HG03520 (cell line): Measurements from ENCODE around the gene KRT5.

ENCODE experiments used
- ATAC-seq: cut with Tn5 transposase; IDR thresholded peaks from one replicate; pipeline ENCODE4 v1.9.1; 2021; ENCODE audit warnings: mild to moderate bottlenecking, moderate library complexity; ENCODE audit not compliant: unreplicated experiment

Gene KRT5

DNA sequence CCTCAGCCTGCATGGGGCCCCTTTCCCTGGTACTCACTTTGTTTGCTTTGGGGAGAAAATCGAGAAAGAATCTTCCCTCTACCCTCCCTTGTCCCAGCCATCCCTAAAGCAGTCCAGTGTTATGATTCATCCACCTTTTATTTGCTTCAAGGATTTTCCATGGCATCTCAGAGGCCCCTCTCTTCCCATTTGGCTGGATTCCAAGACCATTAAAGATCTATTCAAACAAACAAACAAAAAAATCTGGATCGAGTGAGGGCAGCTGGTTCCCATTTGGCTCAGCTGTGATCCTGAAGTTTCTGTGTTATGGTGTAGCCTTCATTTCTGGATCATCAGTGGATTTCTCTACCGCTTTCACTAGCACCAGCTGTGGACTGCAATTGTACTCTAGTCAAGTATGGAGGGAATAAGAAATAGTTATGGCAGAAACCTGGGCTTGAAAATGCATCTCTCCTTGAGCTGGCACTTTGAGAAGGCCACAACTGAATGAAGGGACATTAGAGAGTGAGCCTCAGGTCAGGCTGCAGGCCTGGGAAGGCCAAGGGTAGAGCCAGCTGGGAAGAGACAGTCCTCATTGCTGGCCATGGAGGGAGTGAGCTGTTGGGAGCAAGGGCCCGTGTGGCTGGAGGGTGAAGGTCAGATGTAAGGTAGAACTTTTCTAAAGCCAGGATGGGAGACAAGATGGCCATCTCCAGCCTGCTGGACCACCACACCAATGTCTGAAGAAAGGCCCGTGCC lies 19.1 kb upstream of the KRT5 start:
- ATAC-seq = no peak

DNA sequence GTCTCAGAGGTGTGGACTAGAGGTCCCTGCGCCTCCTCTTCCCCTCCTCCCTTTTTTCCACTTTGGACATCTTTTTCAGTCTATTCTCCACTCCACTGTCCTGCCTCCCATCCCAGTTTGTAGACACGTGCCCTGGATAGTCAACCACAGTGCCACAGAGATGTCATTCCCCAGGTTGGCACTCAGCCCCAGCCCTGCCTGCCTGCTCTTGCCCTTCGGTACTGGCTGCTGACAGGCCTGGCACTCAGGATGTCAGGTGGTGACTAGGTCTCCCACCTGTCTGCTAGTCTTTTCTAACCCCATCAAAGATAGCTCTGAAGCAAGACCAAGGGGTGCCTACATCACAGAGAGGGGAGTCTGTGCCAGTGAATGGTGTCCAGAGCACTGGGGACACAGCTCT lies 16.9 kb upstream of the KRT5 start:
- no peak for ATAC-seq

DNA sequence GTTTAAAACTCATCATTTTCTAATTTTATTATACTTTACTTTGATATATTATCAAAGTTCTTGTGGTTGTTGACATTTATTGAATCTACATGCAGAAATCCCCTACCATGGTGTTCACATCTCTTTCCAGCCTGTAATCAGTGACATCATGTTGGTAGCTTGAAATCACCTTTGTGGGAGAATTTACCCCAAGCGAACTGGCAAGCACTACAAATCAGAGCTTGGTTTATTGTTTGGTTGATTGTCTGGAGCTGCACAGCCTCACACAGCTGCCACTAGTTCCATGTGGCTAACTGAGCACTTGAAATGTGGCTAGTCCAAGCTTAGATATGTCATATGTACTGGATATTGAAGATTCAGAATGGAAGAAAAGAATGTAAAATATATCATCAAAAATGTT lies 15.4 kb upstream of the KRT5 start:
- no peak for ATAC-seq

DNA sequence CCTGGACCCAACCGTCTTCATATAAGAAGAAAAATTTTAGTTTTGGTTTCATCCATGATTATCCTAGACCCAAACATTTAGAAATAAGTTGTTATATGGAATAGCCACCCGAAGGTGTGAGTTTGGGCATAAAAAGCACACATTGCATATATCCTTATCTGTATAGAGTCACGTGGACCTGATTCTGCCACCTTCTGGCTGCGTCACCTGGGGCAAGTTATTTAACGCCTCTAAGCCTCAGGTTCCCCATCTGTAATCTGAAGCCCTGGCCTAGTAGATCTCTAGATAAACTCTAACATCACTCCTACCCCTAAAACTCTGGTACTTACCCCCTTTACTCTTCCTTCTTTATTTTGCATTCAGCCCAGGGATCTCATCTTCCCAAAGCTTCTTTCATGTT lies 14.3 kb upstream of the KRT5 start:
- ATAC-seq = no peak

DNA sequence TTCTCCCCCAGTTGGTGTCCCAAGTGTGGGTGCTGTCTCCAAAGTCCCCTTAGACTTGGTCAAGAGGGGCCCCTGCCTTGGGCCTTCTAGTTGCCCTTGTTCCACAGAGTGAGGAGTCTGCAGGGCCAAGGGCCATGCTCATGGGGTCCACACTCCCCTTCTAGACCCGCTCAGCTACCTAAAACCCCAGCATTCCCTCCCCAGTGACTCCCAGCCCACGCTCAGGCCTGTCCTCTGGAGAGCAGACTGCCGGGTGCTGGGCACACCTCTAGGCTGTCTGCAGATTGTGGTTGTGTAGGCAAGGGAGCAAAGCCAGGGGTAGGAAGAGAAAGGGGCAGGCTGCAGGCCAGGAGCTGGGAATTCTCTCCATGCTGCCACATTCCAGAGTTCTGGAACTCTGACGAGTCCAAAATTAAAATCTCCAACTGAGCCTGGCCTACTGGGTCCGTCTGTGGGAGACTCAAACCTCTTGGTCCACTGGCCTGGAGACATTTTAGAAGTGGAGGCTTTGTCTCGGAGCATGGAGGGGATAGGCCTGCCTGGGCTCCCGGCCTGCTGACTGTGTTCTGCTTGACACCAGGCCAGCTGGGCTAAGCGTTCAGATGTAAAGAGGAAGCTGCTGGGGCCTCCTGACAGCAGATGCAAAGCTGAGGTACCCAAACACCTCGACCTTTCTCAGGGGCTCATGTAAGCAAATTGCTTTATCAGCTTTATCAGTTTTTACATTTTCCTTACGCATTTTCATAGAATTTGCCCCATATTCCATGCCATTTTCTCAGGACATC lies 13.7 kb upstream of the KRT5 start:
- ATAC-seq = no peak

DNA sequence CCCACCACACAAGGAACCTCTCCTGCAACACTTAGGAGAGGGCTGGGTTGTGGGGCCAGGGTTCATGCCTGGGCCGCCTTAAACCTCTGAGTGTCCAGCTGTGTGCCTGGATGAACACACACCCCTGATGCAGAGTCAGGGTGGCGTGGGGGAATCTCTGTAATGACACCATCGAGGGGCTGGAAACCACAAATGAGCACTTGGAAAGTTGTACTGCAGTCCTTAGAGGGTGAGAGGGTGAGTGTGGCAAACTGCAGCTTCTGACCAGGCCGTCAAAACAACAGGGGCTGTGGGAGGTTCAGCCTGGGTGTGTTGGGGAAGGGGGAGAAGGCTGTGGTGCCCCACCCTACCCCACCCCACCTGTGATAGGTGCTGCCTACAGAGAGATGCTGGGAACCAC lies 12.4 kb upstream of the KRT5 start:
- ATAC-seq = no peak

DNA sequence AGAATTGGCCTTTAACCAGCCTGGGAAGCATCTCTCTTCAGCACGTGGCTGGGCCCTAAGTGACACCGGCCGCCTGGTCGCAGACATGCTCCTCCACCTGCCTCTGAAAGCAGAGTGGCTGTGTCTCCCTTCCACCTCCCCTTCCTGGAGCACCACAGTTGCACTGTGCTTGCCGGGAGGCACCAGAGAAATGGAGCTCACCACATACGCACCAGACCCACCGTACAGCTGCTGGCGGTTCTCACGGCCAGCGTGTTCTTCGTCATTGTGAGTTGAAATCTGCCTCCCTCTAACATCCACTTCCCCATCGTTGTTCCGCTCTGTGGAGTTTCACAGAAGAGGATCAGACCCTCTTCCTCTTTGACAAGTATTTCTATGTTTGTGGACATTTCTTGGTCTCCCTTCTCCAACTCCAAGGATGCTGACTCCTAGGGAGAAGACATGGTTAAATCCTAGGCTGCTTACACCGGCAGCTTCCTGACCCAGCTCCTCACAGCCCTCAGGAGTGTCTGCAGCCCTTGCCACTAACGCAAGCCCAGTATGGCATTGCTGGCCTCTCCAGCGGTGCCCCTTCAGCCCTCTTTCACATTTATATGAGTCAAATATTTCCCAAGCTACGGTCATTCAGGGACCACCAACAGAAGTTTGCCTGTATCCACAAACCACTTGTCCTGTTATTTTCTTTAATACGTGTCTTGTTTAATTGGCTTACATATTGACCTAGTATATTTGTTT lies 11.5 kb upstream of the KRT5 start:
- no peak for ATAC-seq

DNA sequence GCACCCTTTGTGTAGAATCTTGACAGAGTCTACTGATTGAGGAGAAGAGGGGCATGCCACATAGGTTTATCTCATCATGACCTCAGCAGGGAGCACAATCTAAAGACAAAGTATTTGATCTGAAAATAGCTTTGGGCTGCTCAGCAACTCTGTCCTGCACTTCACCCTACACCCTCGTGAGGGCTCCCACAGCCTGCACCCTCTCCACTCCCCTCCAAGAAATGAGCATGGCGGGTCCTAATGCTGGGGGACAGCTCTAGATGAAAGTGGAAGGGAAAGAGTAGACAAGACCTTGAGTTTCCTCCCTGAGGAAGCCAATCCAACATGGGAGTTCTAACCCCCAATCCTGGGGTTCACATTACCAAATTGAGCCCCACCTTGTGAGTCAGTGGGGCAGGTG lies 10.7 kb upstream of the KRT5 start:
- ATAC-seq = no peak

DNA sequence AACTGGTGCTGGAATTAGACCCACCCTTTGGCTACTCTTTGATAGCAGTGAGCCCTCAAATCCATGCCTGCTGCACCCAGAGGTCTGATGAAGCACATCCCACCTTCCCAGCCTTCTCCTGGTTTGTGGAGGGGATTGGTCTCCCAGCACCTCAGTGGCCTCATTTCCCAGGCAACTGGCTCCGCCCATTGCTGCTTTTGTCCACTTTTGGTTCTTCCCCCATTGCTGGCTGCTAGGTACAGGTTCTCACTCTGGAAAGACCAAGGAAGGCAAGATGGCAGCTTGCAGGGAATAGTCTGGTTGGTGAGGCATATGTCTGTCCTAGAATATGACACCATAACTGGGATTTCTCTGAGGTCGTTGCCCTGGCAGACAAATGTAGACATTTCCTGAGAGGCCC lies 10.2 kb upstream of the KRT5 start:
- no peak for ATAC-seq

DNA sequence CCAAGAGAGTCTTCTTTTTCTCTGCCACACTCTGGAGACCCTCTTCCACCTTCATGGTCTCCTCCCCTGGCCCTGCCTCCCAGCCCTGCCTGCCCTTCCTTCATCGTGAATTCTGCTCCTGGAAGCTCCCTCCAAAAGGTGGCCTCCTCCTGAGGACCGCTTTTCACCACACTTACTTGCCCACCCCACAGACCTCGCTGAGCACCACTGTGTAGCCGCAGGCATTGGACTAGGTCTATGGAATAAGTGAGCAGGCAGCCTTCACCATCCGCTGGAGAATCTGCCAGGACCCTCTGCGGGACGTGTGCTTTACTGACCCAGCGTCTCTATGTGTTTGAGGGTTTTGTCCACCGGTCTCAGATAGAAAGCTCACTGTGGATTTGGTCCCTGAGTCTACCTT lies 9.7 kb upstream of the KRT5 start:
- no peak for ATAC-seq

DNA sequence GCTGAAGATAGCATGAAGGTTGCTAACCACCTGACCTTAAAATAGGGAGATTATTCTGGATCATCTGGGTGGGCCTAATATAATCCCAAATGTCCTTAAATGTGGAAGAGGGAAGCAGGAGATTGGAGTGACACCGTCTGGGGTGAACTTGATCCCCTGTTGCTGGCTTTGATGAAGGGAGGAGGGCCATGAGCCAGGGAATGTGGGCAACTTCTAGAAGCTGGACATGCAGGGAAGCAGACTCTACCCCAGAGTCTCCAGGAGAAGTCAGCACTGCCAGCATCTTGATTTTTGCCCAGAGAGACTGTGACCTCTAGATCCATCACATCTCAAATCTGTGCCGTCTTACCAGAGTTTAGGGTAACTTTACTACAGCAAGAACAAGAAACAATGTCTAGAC lies 9.2 kb upstream of the KRT5 start:
- no peak for ATAC-seq

DNA sequence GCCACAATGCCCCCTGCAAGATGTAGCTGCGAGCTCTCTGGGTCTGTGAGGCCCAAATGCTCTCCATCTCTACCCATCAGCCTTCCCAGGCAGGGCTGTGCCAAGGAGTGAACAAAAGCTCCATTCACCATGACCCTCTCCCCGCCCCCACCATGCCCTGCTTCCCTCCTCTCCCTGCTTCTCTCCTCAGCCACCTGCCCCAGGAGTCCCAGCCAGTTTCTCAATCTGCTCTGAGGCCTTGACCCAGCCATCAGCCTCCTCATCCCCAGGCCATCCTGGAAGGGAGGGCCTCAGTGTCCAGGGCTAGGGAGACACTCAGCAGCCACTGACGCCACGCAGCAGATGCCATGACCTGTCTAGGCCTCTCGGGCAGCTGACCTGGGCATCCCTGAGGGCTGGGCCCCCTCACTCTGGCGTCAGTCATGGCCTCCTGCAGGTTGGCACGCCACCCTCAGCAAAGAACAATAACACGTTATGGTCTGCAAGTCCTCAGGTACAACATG lies 8.5 kb upstream of the KRT5 start:
- ATAC-seq = no peak

DNA sequence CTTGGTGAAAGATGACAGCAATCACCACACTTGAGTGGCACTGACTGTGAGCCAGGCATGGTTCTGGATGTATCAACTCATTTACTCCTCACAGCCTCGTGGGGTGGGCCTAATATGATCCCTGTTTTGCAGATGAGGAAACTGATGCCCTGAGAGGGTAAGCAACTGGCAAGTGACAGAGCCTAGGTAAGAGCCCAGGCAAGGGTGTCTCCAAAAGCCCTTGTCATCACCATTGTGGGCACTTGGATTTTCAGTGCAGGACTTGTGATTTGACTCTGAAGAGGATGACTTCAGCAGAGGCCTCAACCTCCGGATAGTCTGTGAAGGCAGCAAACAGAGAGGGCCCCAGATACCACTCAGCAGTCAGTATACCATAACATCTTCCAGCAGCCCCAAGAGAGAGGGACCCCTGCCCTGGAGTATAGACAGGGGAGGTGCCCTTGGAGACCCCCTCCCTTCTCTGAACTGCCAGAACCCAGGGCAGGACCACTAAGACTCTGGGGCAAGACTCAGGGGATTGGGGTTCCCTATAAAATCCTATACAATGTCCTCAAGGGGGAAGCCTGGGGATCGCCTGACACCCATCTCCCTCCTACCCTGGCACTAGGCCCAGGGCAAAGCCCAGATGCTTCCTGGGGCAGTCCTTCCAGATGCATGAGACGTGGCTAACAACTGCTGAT lies 7.1 kb upstream of the KRT5 start:
- no peak for ATAC-seq

DNA sequence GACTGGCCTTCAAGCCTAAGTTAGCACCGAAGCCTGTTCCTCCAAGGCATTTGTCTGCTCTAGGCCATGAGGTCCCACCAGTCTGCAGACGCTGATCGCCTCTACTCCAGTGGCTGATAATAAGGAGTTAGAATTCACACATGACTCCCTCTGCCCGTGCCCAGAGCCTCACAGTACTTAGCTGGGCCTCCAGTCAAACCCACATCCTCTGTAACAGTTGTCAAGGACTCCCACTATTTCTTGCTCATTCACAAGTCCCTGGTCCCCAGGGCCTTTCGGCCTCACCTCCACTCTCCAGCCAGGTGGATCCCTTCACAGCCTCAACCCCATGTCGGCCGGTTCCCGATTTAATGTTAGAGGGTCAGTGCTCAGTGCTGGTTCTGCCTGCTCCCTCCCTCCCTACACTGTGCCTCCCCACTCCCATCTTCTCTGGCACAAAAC lies 6.3 kb upstream of the KRT5 start:
- no peak for ATAC-seq

DNA sequence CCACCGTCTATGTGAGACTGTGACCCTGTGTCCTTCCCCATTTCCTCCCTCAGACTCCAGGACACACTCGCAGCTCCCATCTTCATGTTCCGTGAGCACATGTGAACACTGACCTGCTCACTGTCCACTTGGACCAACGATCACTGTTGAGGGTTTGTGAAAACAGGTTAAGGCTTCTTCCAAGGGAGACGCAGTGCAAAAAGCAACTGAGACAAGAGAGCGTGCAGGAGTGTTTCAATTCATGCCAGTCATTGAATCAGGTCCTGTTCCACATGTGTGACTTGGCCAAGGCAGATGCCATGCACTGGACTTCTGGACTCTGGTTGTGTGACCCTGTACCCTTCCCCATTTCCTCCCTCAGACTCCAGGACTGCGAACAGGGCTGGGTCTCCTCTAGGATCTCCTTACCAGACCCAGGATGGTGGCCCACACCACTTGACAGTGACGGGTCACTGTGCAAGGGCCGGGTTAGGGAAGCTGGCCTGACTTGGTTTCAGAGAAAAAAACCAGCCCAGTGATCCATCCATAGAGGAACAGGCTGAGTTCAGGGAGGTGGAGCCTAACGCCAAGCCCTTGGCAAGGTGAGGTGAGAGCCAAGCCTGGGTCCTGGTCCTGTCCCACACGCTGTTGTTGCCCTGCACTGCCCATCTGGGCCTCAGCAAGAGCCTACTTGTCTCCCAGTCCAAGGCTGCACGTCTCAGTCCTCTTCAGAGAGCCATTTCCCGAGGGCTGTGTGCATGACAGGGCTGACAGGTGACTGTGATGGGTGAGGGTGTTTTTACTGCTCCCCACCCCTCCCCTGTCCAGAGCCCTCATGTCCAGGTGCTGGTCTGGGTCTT lies 5.7 kb upstream of the KRT5 start:
- no peak for ATAC-seq

DNA sequence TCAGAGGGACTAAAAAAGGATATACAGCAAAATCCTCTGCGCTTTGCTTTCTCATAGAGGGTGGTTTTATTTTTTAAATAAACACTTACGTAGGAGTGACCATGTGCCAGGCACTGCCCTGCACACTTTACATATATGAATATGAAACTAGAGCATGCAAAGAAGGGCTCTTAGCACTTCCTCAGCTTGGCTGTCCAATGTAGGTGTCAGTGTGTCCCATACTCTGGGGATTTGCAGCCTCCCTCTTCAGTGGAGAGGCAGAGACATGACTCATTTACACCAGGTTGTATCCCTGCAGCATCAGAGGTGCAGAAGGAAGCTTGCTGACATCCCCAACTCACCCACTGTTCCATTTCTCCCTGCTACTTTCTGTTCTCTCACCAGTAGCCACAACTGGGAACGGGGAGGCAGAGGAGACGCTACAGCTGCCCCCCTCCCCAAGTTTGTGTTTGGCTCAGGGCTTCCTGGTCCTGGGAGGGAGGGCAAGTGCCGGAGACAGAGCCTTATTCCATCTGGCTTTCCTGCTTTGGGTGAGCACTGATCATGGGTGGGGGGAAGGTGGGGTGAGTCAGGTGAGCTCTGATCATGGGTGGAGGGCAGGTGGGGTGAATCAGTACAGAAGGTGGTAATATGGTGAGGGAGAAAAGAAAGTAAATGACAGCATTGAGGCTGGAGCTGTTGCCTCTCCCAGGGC lies 4.9 kb upstream of the KRT5 start:
- peak; percentile 78 for ATAC-seq

DNA sequence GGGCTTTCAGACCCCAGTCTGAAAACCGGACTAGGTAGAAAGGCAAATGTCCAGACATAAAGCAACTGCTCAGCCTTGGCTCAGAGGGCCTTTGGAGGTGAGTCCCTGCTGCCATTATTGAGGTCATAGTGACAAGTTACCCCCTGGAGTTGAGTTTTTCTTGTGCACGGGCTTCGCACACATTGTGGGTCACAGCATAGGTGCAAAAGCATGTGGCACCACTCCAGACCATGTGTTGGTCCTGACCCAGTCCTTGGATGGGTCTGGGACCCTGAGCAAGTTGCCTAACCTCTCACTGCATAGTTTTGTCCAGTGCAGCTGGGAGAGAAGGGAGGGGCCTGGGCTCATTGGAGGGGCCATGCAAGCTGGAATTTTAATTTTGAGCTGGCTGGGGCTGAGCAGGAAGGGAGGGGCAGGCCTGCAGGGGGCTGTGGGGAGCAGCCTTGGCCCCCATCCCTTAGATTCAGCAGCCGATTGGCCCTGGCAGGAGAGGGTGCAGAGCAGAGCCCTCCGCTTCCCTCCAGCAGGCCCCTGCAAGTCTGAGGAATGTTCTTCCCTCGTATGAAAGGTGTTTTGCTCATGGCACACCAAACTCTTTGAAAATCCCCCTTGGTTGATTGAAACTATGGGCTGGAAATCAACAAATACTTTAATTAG lies 4.2 kb upstream of the KRT5 start:
- ATAC-seq = no peak

DNA sequence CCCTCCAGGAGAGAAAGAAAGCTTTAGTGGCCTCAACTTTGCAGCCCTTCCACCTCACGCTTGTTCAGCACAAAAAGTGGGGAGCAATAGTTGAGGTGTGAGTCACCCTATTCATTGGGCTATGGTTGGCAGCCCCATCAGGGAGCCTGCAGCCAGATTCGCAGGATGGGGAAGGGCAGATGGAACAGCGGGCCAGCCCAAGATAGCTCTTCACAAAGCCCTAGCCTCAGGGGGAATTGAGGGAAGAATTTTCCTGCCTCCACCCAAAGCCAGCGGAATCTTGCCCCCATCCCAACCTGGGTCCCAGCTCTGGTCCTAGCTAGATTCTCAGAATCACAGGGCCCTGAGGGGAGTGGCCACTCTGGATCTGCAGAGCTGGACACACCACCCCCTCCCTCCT lies 3.6 kb upstream of the KRT5 start:
- no peak for ATAC-seq

DNA sequence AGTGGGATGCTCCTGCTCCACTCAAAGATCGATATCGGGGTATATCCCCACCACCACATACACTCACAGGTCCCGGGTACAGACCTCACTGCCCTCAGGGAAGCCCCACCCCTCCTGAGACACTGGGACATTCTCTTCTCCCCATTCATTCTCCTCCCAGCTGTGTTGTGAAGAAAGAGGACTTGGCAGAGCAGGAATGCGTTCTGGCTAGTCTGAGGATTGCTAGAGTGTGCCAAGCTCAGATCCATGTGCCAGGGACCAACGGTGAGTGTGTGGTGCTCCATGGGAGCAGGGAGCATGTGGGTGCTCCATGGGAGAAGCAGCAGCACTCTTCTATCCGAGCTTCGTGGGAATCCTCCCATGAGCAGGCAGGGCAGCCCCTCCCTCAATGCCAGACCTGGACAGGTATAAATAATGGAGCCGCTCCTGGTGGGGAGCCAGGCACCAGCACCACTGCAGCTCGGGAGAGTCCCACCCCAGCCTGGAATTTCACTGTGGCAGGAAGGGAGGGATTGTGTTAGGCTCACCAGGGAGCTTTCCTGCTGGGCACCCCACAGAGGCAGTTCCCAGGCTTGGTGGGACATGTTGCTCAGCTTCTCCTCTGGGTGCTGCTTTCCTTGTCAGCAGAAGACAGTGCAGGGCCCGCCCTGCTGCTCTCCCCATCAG lies 2.3 kb upstream of the KRT5 start:
- no peak for ATAC-seq
